ENCODE measurements around the gene ACTRT2.

ACTRT2 gene

DNA sequence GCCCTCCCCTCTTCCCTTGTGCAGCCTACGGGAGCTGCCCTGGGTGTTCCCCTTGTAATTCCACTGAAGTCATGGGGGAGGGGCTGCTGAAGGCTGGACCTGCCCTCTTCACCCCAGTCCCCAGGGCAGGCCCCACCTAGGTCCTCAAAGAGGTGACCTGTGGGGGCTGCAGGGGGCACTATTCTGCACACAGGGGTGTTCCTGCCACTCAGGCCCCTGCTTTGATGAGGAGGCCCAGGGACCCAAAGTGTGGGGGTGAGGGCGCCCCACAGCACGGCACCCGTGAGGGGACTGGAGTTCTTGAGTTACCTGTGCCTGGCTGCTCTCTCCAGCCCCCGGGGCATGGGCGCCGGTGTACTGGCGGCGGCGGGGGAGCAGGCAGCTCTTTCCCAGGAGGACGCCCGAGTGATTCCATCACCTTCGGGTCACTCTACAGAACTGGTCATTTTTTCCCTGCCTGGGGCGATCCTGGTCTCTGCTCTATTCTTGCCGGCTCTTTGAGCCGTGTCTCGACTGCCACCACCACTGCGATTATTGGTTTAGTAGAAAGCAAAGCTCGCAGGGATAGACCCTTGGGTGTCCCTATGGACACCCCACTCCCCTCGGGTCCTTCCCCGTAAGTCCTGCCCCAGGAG lies 40.8 kb downstream of the ACTRT2 start:
- no peaks in the 10 kb centered on the region for H3K9me3 Mint-ChIP-seq
- DNase-seq (ENCODE audit: low spot score) = no peak

DNA sequence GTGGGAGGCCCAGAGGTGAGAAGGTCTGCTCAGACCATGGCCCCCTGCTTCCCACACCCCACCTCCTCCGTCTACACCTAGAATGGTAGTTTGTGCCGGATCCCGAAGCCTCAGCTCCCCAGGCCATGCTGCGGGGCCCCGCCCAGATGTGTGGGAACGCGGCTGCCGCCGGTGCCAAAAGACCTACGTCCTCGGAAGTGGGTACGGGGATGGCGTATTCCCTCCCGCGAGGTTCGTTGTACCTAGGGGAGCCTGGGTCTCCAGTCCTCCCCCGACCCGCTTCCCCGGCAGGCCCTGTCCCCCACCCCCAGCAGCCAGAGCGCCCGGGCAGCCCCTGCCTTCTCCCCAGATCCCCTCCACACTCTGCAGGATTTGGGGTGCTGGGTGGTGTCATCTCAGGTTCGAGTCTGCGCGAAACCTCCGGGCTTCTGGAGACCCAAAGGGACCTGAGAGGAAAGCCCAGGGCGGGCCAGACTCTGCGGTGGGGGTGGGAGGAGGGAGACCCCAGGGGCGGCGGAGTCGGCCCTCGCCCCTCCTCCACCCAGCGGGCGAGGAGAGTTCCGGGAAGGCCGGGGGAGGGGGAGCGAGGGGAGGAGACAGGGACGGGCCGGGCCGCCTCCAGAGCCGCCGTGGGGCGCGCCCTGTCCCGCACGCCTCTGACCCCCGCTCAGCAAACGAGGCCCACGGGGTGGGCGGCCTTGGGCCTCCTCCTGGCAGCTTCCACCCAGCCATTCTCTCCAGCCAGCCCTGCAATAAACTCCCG lies 41.5 kb downstream of the ACTRT2 start:
- H3K4me3 Mint-ChIP-seq = no peak overlapping the region
- peaks cover 7% of the 10 kb centered on the region for H3K27me3 Mint-ChIP-seq (ENCODE audit: low read depth)
- no peak for DNase-seq (ENCODE audit: low spot score)
- no peaks in the 10 kb centered on the region for H3K36me3 Mint-ChIP-seq (ENCODE audit: low read depth)
- H3K9me3 Mint-ChIP-seq = no peaks in the 10 kb centered on the region
- no peak overlapping the region for H3K27ac Mint-ChIP-seq
- H3K4me1 Mint-ChIP-seq (ENCODE audit: low read depth) = no peaks in the 10 kb centered on the region

More for the DNA sequence above, 40.8 kb downstream of the ACTRT2 start:
- Mint-ChIP-seq H3K4me3 (no peak overlapping the region), H3K27me3 (ENCODE audit: low read depth) (peaks cover 3% of the 10 kb centered on the region), H3K36me3 (ENCODE audit: low read depth) (no peaks in the 10 kb centered on the region), H3K4me1 (ENCODE audit: low read depth) (no peaks in the 10 kb centered on the region), H3K27ac (no peak overlapping the region)

DNA sequence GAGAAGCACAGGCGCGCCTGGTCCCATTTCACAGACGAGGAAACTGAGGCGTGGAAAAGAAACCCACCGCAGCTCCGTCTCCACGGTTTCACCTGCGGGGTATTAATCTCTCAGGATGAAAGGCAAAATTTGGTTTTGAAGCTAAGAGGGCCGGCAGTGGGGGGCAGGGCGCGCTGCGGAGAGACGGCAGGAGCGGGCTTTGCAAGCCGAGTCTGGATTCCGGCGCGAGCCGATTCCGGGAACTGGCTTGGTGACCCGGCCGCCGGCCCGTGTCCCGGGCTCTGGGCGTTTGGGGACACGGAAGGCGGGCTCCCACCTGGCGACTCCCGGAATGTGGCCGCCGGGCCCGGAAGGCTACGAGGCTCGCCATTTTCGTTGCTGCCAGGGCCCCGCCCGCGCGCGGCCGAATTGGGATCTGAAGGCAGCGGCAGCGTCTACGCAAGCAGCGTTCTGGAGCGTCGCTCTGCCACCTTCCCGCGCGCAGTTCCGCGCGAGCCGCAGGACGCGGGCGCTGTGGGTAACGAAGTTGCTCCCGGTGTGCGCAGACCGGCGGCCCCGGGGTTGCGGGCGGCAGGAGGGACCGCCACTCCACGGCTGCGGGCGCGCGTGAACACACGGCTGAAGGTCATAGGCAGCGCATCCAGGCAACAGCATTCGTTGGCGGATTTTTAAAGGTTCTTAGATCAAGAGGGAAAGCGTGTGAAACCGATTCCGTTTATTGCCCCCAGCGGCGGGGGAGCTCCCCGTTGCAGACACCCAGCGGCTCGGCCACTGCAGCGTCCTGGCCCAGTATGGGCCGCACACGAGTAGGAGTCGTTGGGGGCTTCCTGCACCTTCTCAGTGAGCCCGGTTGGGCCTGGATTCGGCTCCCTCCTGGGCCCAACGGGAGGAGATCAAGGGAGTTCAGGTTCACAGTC lies 42.4 kb downstream of the ACTRT2 start:
- Mint-ChIP-seq H3K27me3 (ENCODE audit: low read depth) (peaks cover 9% of the 10 kb centered on the region), H3K4me1 (ENCODE audit: low read depth) (no peaks in the 10 kb centered on the region), H3K9me3 (no peaks in the 10 kb centered on the region), H3K36me3 (ENCODE audit: low read depth) (no peaks in the 10 kb centered on the region), H3K4me3 (no peak overlapping the region), H3K27ac (no peak overlapping the region)
- DNase-seq (ENCODE audit: low spot score) = no peak

DNA sequence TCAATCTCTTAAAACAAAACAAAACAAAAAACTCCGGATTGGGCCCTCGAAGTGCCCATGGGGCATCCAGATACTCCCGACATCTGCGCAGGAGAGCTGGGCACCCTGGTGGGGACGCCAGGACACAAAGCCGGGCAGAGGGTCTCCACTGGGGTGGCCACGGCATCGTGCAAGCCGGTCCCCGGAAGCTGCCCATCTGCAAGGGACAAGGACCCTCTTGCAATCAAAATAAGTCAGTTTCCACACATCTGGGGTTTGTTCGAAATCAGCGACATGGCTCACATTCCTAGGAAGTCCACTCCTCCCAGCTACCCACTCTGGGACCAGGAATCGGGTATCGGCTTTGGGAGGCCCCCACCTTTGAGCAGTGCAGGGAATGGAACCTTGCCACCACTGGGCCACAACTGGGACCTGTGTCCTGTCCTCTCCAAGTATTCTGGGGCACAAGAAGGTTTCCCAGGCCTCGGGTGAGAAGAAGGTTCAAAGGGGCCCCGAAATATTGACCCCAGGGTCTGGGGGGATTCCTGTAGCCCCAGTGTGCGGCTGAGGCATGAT lies 43.1 kb downstream of the ACTRT2 start:
- no peak for DNase-seq (ENCODE audit: low spot score)

DNA sequence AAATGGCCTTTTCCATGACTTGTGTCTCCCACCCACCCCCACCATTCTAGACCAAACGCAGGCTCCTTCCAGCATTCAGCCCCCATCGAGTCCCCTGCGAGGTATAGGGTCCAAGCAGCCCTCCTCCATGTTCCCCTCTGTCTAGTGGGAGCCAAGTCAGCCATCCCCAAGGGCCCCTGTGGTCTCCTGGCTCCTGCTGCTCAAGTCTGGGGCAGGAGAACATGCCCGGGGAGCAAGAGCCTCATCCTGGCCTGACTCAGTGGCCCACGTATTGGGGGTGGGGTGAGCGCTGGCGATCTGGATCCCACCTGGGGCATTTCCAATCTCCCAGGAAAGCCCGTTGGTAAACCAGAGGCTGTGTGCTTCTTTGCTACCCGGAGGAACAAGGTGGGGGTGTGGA lies 43.6 kb downstream of the ACTRT2 start:
- Mint-ChIP-seq H3K9me3 (no peaks in the 10 kb centered on the region), H3K4me1 (ENCODE audit: low read depth) (no peaks in the 10 kb centered on the region), H3K27me3 (ENCODE audit: low read depth) (peaks cover 11% of the 10 kb centered on the region), H3K4me3 (no peak overlapping the region), H3K27ac (no peak overlapping the region), H3K36me3 (ENCODE audit: low read depth) (no peaks in the 10 kb centered on the region)
- no peak for DNase-seq (ENCODE audit: low spot score)

More for the DNA sequence above, 43.1 kb downstream of the ACTRT2 start:
- Mint-ChIP-seq H3K9me3 (no peaks in the 10 kb centered on the region), H3K4me1 (ENCODE audit: low read depth) (no peaks in the 10 kb centered on the region), H3K4me3 (no peak overlapping the region), H3K36me3 (ENCODE audit: low read depth) (no peaks in the 10 kb centered on the region), H3K27ac (no peak overlapping the region), H3K27me3 (ENCODE audit: low read depth) (peaks cover 11% of the 10 kb centered on the region)

DNA sequence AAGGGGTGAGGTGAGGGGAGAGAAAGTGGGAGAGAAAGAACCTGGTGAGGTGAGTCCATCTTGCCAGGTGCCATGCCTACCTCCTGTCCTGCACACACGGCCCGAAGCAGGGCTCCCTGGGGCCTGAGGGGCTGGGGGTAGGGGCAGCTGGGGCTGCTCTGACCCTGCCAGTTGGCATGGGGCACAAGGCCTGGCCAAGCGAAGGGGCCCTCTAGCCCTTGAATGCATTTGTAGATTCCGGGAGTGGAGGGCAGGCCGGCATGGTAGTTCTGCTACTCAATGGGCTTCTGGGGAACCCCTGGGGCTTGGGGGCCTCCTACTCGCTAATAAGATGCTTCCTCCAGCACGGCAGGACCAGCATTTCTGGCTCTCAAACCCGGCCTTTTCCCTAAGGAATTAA lies 44.1 kb downstream of the ACTRT2 start:
- Mint-ChIP-seq H3K27ac (no peak overlapping the region), H3K27me3 (ENCODE audit: low read depth) (peaks cover 11% of the 10 kb centered on the region), H3K4me3 (no peak overlapping the region), H3K36me3 (ENCODE audit: low read depth) (no peaks in the 10 kb centered on the region), H3K9me3 (no peaks in the 10 kb centered on the region), H3K4me1 (ENCODE audit: low read depth) (no peaks in the 10 kb centered on the region)
- DNase-seq (ENCODE audit: low spot score) = no peak

DNA sequence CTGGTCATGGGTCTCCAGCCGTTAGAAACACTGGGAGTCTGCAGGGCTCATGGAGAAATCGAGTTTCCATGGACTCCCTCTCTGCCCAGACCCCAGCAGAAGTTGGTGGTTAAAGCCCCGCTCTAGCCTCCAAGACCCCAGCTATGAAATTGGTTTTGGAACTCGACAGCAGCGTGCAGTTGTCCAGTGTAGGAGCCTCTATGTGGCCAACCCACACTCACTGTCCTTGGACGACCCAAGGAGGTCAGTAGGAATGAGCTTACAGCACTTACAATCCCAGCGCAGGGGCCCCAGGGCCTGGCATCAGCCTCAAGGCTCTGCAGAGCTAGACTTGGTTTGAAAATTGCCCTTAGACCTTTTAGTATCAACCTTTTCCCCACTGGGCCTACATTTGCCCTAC lies 44.5 kb downstream of the ACTRT2 start:
- H3K4me3 Mint-ChIP-seq = no peak overlapping the region

DNA sequence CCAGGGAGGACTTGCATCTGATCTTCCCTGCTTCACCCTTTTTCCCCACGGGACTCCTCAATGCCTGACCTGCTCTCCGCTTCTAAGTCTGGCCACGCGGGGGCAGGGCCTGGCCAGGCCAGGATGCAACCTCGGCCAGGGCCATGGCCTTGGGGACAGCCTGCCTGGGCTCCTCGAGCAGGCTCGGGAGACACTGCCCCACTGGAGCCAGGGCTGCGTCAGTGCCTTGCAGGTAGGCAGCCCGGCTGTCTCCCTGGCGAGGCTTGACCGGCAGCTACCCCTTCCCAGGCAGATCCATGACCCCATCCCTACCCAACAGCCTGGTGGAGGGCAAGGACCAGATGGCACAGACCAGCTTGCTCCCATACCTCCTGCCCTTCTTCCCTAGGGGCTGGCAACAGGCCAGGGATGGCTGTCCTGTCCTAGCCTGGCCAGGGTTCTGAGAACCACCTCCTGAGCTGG lies 45.0 kb downstream of the ACTRT2 start:
- no peak overlapping the region for H3K27ac Mint-ChIP-seq
- no peak overlapping the region for H3K4me3 Mint-ChIP-seq
- DNase-seq (ENCODE audit: low spot score) = no peak
- no peaks in the 10 kb centered on the region for H3K4me1 Mint-ChIP-seq (ENCODE audit: low read depth)
- H3K9me3 Mint-ChIP-seq = no peaks in the 10 kb centered on the region
- no peaks in the 10 kb centered on the region for H3K36me3 Mint-ChIP-seq (ENCODE audit: low read depth)
- H3K27me3 Mint-ChIP-seq (ENCODE audit: low read depth) = peaks cover 12% of the 10 kb centered on the region

More for the DNA sequence above, 44.5 kb downstream of the ACTRT2 start:
- Mint-ChIP-seq H3K9me3 (no peaks in the 10 kb centered on the region), H3K27ac (no peak overlapping the region), H3K36me3 (ENCODE audit: low read depth) (no peaks in the 10 kb centered on the region), H3K4me1 (ENCODE audit: low read depth) (no peaks in the 10 kb centered on the region), H3K27me3 (ENCODE audit: low read depth) (peaks cover 11% of the 10 kb centered on the region)
- no peak for DNase-seq (ENCODE audit: low spot score)

DNA sequence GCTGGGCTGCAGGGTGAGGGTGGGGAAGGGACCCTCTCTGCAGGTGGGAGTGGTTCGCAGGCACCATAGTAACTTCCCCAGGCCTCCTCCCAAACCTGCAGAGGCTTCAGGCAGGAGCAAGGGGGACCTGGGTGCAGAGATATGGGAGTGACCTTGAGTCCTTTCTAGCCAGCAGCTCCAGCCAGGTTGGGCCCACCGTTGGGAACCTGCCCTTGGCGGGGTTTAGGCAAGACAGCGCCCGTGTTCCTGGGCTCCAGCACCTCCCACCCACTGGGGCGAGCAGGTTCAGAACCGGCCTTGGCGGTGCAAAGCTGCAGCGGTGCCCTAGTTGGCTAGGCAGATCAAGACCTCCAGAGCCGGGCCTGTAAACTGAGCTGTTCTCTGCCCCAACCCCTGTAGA lies 45.6 kb downstream of the ACTRT2 start:
- Mint-ChIP-seq H3K4me3 (no peak overlapping the region), H3K9me3 (no peaks in the 10 kb centered on the region), H3K36me3 (ENCODE audit: low read depth) (no peaks in the 10 kb centered on the region), H3K4me1 (ENCODE audit: low read depth) (no peaks in the 10 kb centered on the region), H3K27ac (no peak overlapping the region), H3K27me3 (ENCODE audit: low read depth) (peaks cover 17% of the 10 kb centered on the region)
- no peak for DNase-seq (ENCODE audit: low spot score)

DNA sequence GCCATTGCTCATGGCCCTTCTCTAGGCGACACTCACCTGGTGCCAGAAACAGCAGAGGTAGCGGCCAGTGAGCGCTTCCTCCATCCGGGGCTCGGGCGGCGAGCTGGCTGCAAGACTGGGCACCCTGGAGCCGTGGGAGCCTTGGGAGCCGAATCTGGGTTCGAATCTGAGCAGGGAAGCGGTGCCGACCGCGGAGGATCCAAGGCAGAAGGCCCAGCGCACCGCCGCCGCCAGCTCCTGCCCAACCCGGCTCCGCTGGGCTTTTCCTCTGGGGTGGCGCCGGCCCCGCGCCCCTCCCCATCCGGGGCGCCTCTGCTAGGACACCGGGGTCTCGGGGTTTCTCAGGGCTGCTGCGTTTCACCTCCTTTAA lies 46.0 kb downstream of the ACTRT2 start:
- H3K27ac Mint-ChIP-seq = no peak overlapping the region
- H3K27me3 Mint-ChIP-seq (ENCODE audit: low read depth) = peaks cover 20% of the 10 kb centered on the region
- H3K4me3 Mint-ChIP-seq = no peak overlapping the region
- H3K4me1 Mint-ChIP-seq (ENCODE audit: low read depth) = no peaks in the 10 kb centered on the region
- DNase-seq (ENCODE audit: low spot score) = no peak
- H3K36me3 Mint-ChIP-seq (ENCODE audit: low read depth) = no peaks in the 10 kb centered on the region
- H3K9me3 Mint-ChIP-seq = no peaks in the 10 kb centered on the region

DNA sequence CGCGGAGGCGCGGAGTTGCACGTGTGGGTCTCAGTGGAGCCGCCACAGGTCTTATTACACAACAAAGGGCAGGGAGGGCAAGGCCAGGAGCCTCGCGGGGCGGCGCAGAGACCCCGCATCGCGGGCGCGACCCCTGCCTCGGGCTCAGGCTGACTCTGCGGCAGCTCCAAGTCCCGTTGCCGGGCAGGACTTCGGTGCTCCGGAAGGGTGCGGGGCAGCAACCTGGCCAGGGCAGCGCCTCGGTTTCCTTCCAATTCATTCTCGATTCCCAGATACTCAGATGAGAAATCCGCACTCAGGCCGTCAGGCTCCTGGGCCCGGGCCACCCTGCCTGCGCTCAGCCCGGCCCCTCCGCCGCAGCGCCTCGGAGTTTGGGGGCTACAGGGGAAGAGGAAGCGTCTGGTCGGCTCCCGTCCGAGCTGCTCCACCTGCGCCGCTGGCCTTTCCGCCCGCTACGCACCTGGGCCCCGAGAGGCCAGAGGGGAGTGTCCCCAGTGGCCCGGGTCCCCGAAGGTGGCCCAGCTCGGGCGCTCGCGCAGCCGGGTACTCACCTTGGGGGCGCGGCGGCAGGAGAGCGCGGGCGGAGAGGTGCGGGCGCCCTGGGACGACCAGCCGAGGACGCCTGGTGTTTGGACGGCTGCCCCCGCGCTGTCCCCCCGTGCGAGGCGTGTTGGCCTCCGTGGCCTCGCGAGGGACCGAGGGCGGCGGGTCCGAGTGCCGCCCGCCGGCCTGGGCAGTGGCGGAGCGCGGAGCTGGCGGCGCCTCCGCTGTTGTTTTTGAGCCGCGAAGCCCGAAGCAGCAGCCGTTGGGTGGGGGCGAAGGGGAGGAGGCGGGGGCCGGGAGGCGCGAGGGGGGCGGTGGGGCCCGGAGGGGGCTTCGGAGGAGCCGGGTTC lies 46.6 kb downstream of the ACTRT2 start:
- Mint-ChIP-seq H3K27ac (no peak overlapping the region), H3K27me3 (ENCODE audit: low read depth) (peaks cover 21% of the 10 kb centered on the region), H3K9me3 (no peaks in the 10 kb centered on the region), H3K36me3 (ENCODE audit: low read depth) (no peaks in the 10 kb centered on the region), H3K4me3 (no peak overlapping the region), H3K4me1 (ENCODE audit: low read depth) (no peaks in the 10 kb centered on the region)
- no peak for DNase-seq (ENCODE audit: low spot score)

DNA sequence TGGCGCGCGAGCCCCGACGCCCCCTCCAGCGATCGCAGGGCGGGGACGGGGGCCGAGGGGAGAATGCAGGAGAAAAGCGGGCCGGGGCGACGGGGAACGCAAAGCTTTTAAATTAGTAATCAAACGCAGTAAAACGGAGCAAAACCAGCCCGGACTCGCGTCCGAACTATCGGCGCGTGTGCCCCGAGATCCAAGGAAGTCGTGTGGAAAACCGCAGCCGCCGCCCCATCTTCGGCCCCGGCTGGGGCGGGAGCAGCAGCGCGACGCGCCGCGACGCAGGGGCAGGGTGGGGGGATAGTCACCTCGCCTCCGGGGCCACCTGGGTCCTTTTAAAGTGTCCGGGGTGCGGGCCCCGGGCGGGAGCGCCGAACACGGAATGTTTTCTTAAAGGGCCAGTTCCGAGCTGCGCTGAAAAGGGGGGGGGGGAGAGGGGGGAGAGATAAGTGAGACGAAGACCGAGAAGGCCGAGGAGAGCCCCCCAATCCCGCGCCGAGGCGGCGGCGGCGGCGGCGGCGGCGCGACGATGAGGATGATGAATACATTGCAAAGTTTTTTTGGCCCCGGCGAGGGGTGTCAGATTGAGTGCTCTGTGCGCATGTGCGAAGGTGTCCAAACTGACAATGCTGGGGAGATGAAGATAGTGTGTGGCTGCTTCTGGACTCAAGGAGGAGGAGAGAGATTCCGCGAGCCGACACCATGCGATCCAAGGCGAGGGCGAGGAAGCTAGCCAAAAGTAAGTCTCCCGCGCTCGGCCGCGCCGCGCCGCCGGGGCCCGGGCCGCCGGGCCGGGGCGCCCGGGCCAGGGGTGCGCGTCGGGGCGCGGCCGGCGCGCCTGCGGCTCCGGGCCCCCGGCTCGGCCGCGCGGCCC lies 47.5 kb downstream of the ACTRT2 start, which contains the start of gene PRDM16:
TSS of gene PRDM16 (plus strand) at position 640 of the 868 bp plus-strand sequence. CDS start at position 697, 57 bp downstream.
- H3K27ac Mint-ChIP-seq = no peak within 1 kb of the TSS
- H3K27me3 Mint-ChIP-seq (ENCODE audit: low read depth) = peaks cover 21% of the 10 kb centered on the region
- peak within 1 kb of the TSS; percentile 72 for H3K4me3 Mint-ChIP-seq
- no peaks in the 10 kb centered on the region for H3K4me1 Mint-ChIP-seq (ENCODE audit: low read depth)
- no peaks in the 10 kb centered on the region for H3K36me3 Mint-ChIP-seq (ENCODE audit: low read depth)
- DNase-seq (ENCODE audit: low spot score) = no peak
- H3K9me3 Mint-ChIP-seq = no peaks in the 10 kb centered on the region

All from T-helper 2 cell treated with Interferon-gamma antibody and Interleukin-4, amounts not matched to agents 5 μg/mL and 100 μg/mL, for 36 hours (primary cell).